Body of pancreas (tissue), 4 donors: Measurements from ENCODE around the gene NBPF15.
"Not testable (repeated sequence)": the region's sequence is repeated elsewhere in the genome, so short reads cannot be mapped to it uniquely, and the experiment has no call there.

Source experiments
- POLR2A ChIP-seq, 3 donors: fragments of 450-650 bp; IDR thresholded peaks; one replicate each; pipeline ENCODE4 v1.6.1; 2016; ENCODE audit warnings: antibody characterized with exemption in 3 of 3, mild to moderate bottlenecking in 2 of 3
- TF ChIP-seq, protein P1 (sequence below), 7 experiments: fragments of 450-650 bp in 4 of 7; fragments of 200-600 bp in 3 of 7; sonication (generic) in 3 of 7; IDR thresholded peaks; one replicate each; pipeline ENCODE4 v1.5.1; 2016 to 2019; ENCODE audit warnings: antibody characterized with exemption in 7 of 7

DNA sequence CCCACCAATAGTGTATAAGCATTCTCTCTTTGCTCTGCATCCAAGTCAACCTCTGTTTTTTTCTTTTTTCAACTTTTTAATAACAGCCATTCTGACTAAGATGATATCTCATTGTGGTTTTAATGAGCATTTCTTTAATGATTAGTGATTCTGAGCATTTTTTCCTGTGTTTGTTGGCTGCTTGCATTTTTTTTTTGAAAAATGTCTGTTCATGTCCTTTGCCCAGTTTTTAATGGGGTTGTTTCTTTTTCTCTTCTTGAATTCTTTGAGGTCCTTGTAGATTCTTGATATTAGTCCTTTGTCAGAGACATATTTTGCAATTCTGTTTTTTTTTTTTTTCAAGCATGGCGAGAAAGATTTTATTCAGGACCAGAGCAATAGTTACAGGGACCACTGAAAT is 35.0 kb upstream of the NBPF15 start:
- TF ChIP-seq, protein P1, sequence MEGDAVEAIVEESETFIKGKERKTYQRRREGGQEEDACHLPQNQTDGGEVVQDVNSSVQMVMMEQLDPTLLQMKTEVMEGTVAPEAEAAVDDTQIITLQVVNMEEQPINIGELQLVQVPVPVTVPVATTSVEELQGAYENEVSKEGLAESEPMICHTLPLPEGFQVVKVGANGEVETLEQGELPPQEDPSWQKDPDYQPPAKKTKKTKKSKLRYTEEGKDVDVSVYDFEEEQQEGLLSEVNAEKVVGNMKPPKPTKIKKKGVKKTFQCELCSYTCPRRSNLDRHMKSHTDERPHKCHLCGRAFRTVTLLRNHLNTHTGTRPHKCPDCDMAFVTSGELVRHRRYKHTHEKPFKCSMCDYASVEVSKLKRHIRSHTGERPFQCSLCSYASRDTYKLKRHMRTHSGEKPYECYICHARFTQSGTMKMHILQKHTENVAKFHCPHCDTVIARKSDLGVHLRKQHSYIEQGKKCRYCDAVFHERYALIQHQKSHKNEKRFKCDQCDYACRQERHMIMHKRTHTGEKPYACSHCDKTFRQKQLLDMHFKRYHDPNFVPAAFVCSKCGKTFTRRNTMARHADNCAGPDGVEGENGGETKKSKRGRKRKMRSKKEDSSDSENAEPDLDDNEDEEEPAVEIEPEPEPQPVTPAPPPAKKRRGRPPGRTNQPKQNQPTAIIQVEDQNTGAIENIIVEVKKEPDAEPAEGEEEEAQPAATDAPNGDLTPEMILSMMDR (IDR thresholded peaks at IDR 0.05), result not testable (repeated sequence)
- not testable (repeated sequence) for TF ChIP-seq POLR2A (IDR thresholded peaks at IDR 0.05)
